Measurements from ENCODE around the gene CHPF2. TPM values are rescaled to one million over a fixed set of nuclear protein-coding genes. Genes with fewer than 3 reads are reported as not detected.
A peak's percentile ranks its signal among the peaks of the same experiment; 100 is the strongest.

The CHPF2 gene
- total RNA-seq, 4 donors from 2014 or later: 18.5 to 32.6 (median 31.2) TPM

GRCh38 chr7:151249732-151250072 is 17.4 kb downstream of the CHPF2 start:
- Histone ChIP-seq H3K27me3 (no peaks in the 10 kb centered on the region), H3K36me3 (no peaks in the 10 kb centered on the region), H3K4me3 (peak overlapping the region; percentile 61 to 78), H3K4me1 (peaks cover 0 to 43% of the 10 kb centered on the region in 2 donors), H3K9me3 (no peaks in the 10 kb centered on the region), H3K27ac (peak overlapping the region; percentile 95 to 97)
- peak; percentile 75 to 79 for DNase-seq
- intact Hi-C loops (cut with DNase I; ENCODE audit: low total_unique reads): loop anchor here (10.0 kb wide), 1 partner anchor 55 kb away; no protein-coding TSS in a partner anchor
- no peak for TF ChIP-seq POLR2A (IDR thresholded peaks at IDR 0.05)
- no peak for TF ChIP-seq CTCF (IDR thresholded peaks at IDR 0.05)

GRCh38 chr7:151250181-151251132 is 18.2 kb downstream of the CHPF2 start:
- no peaks in the 10 kb centered on the region for H3K9me3 ChIP-seq
- no peak overlapping the region for H3K4me3 ChIP-seq
- DNase-seq: no peak
- TF ChIP-seq CTCF (IDR thresholded peaks at IDR 0.05): no peak
- TF ChIP-seq POLR2A (IDR thresholded peaks at IDR 0.05): no peak
- peak overlapping the region; percentile 95 to 97 for H3K27ac ChIP-seq
- H3K4me1 ChIP-seq: peaks cover 0 to 36% of the 10 kb centered on the region in 2 donors
- no peaks in the 10 kb centered on the region for H3K36me3 ChIP-seq
- intact Hi-C loops (cut with DNase I; ENCODE audit: low total_unique reads): no loop called here
- no peaks in the 10 kb centered on the region for H3K27me3 ChIP-seq

GRCh38 chr7:151251328-151251688 is 19.0 kb downstream of the CHPF2 start:
- DNase-seq: peak in 1 of 2 donors; percentile 67
- H3K36me3 ChIP-seq: no peaks in the 10 kb centered on the region
- peaks cover 0 to 31% of the 10 kb centered on the region in 2 donors for H3K4me1 ChIP-seq
- peak overlapping the region; percentile 95 to 97 for H3K27ac ChIP-seq
- no peaks in the 10 kb centered on the region for H3K9me3 ChIP-seq
- no peaks in the 10 kb centered on the region for H3K27me3 ChIP-seq
- intact Hi-C loops (cut with DNase I; ENCODE audit: low total_unique reads): no loop called here
- TF ChIP-seq POLR2A (IDR thresholded peaks at IDR 0.05) (no peak), CTCF (IDR thresholded peaks at IDR 0.05) (no peak)
- peak overlapping the region; percentile 63 to 75 for H3K4me3 ChIP-seq

- TF ChIP-seq POLR2A (IDR thresholded peaks at IDR 0.05) (peak in 1 of 2 donors; percentile 40), CTCF (IDR thresholded peaks at IDR 0.05) (peak in 1 of 4 experiments; percentile 6)
- intact Hi-C loops (cut with DNase I; ENCODE audit: low total_unique reads): no loop called here
- peak; percentile 74 to 78 for DNase-seq
Measured at GRCh38 chr7:151251689-151252560, 19.6 kb downstream of the CHPF2 start.

More at GRCh38 chr7:151251689-151252560, 19.6 kb downstream of the CHPF2 start:
- H3K9me3 ChIP-seq: no peaks in the 10 kb centered on the region
- H3K36me3 ChIP-seq: no peaks in the 10 kb centered on the region
- peak overlapping the region; percentile 63 to 75 for H3K4me3 ChIP-seq
- peaks cover 0 to 28% of the 10 kb centered on the region in 2 donors for H3K4me1 ChIP-seq
- no peaks in the 10 kb centered on the region for H3K27me3 ChIP-seq
- H3K27ac ChIP-seq: peak overlapping the region; percentile 95 to 97

Data from uterus (tissue), 4 donors.